Retinal pigment epithelial cell (primary cell): Measurements from ENCODE around the gene PIGS.
"Not testable (repeated sequence)": the region's sequence is repeated elsewhere in the genome, so short reads cannot be mapped to it uniquely, and the experiment has no call there.

Experiments used
- DNase-seq: peaks from one replicate; pipeline ENCODE4 v3.0.0-alpha.2; 2010; ENCODE audit warnings: low read depth
- H3K4me3 ChIP-seq: 2 replicates; pipeline ENCODE4 v1.5.1; 2011; ENCODE audit warnings: mild to moderate bottlenecking, low read length, control low read depth, moderate library complexity
- CTCF ChIP-seq: conservative IDR thresholded peaks from 2 replicates; pipeline ENCODE4 v1.5.1; 2011; ENCODE audit warnings: low read depth, low read length, control low read depth, inconsistent platforms

The PIGS gene

GRCh38 chr17:28528327-28529012 is 42.9 kb downstream of the PIGS start:
- no peak for TF ChIP-seq CTCF
- no peak for DNase-seq

GRCh38 chr17:28527859-28528258 is 43.5 kb downstream of the PIGS start:
- no peak for TF ChIP-seq CTCF
- no peak overlapping the region for H3K4me3 ChIP-seq
- DNase-seq, result no peak

More at GRCh38 chr17:28528327-28529012, 42.9 kb downstream of the PIGS start:
- no peak overlapping the region for H3K4me3 ChIP-seq

- H3K4me3 ChIP-seq, result no peak overlapping the region
- no peak for DNase-seq
- no peak for TF ChIP-seq CTCF
Observed at GRCh38 chr17:28527181-28527681, 44.1 kb downstream of the PIGS start.

GRCh38 chr17:28526381-28526780 is 44.9 kb downstream of the PIGS start:
- H3K4me3 ChIP-seq, result no peak overlapping the region
- no peak for DNase-seq
- no peak for TF ChIP-seq CTCF

GRCh38 chr17:28524476-28525424 is 46.6 kb downstream of the PIGS start:
- DNase-seq, result peak; percentile 50
- TF ChIP-seq CTCF, result no peak
- H3K4me3 ChIP-seq, result no peak overlapping the region

- H3K4me3 ChIP-seq, result no peak overlapping the region
- DNase-seq, result no peak
- no peak for TF ChIP-seq CTCF
Observed at GRCh38 chr17:28523876-28524275, 47.4 kb downstream of the PIGS start.

GRCh38 chr17:28523186-28523585 is 48.1 kb downstream of the PIGS start:
- no peak for TF ChIP-seq CTCF
- H3K4me3 ChIP-seq, result no peak overlapping the region
- no peak for DNase-seq

- not testable (repeated sequence) for H3K4me3 ChIP-seq, DNase-seq
Observed at GRCh38 chr17:28522281-28522680, 49.0 kb downstream of the PIGS start.
